VCaP (cell line): ENCODE results near the gene APLNR.

ENCODE experiments used
- H3K27ac ChIP-seq: fragments of 450-650 bp; 2 replicates; pipeline ENCODE4 v1.5.1; 2017
- TF ChIP-seq, protein P1 (sequence below): fragments of 450-650 bp; conservative IDR thresholded peaks from 2 replicates; pipeline ENCODE4 v1.5.1; 2017; ENCODE audit warnings: mild to moderate bottlenecking, moderate library complexity

Gene APLNR

DNA sequence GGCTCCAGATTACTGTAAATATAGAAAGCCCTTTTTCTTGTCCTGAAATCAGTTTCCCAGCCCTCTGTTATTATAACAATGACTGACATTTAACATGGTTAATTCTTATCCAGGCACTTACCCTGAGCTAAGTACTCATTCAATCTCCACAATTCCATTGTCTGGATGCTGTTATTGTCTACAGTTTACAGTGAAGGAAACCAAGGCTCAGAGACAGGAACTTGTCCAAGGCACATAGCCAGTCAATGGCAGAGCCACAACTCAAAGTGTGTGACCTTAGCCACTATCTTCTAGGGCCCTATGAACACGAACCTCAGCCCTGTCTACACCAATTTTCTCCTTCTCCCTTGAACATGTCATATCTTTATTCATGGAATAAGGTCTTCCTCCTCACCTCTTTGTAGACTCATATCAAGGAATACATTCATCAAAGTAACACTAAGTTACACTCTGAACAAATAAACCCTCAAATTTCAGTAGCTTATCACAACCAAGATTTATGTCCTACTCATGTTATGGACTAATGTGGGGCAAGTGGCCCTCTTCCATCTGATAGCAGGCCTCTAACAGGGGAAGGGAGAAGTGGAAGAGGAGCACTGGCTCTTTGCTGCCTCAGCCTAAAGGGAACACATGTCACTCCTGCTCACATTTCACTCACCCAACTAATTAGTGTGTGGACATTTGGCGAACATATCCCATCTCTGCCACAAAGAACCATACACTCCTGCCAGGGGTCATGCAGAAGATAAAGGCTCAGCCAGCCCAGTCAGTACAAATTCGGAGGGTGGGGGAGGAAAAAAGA, 39.3 kb upstream of the APLNR start:
- H3K27ac ChIP-seq = no peak overlapping the region
- TF ChIP-seq, protein P1, sequence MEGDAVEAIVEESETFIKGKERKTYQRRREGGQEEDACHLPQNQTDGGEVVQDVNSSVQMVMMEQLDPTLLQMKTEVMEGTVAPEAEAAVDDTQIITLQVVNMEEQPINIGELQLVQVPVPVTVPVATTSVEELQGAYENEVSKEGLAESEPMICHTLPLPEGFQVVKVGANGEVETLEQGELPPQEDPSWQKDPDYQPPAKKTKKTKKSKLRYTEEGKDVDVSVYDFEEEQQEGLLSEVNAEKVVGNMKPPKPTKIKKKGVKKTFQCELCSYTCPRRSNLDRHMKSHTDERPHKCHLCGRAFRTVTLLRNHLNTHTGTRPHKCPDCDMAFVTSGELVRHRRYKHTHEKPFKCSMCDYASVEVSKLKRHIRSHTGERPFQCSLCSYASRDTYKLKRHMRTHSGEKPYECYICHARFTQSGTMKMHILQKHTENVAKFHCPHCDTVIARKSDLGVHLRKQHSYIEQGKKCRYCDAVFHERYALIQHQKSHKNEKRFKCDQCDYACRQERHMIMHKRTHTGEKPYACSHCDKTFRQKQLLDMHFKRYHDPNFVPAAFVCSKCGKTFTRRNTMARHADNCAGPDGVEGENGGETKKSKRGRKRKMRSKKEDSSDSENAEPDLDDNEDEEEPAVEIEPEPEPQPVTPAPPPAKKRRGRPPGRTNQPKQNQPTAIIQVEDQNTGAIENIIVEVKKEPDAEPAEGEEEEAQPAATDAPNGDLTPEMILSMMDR = no peak

DNA sequence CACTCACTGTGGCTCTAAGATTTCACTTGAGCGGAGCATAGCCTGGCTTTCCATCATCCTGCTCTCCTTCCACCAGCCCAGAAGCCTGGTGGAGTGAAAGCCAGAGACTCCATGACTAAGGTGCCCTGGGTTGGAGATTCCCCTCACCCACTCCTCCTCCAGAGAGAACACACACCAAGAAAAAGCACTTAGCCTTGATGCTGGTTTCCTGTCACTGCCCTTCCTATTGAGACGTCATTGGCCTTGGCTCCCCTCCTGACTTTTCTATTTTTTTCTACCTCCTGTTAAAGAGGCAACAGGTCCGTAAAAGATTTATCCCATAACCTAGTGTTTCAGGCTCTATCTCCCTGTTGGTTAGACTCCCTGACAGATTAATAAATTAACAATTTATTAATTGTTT, 38.5 kb upstream of the APLNR start:
- TF ChIP-seq, protein P1 = no peak
- H3K27ac ChIP-seq = no peak overlapping the region

DNA sequence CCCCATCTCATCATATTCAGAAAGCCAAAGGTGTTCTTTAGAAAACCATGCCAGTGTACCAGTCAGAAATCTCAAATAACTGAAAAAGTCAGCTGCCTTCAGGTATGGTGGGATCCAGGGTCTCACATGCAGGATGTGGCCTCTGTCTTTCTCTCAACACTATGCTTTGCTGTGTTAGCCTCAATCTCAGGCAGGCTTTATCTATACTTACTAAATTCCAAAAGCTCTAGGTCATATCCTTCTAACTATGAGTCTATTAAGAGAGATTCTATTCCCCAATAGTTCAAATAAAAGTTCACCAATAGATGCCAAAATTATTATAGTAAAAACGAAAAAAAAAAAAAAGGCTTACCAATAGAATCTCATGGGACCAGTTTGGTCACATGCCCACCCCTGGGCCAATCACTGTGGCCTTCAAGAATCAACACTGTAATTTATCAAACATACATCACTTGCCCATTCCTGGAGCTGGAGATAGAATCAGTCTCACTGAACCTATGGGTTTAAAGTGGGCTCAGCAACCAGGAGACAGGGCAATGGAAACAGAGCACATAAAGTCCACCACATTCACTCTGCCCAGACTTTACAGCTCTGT, 38.0 kb upstream of the APLNR start:
- H3K27ac ChIP-seq = no peak overlapping the region
- TF ChIP-seq, protein P1 = no peak

DNA sequence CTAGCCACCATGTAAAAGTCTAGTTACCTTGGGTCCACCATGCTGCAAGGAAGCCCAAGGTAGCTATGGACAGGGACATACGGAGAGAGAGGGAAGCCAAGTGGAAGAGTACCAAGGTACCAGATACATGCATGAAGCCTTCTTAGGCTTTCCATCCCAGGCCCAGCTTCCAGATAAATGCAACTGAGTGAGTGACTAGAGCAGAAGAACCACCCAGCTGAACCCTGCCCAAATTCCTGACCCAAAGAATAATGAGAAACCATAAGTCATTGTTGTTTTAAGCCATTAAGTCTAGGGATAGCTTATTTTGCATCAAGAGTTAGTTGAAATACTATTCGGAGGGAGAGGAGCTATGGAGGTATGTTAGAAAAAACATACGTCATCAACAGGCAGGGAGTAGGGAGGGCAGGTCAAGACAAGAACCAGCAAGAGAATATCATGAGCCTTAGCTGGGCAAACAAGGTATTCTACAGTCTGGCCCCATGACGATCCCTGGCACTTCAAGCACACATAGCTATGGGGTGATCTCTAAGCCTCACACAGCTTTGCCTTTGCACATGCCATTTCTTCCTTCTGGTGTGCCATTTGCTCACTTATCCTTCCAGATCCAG, 36.5 kb upstream of the APLNR start:
- TF ChIP-seq, protein P1 = no peak
- no peak overlapping the region for H3K27ac ChIP-seq

DNA sequence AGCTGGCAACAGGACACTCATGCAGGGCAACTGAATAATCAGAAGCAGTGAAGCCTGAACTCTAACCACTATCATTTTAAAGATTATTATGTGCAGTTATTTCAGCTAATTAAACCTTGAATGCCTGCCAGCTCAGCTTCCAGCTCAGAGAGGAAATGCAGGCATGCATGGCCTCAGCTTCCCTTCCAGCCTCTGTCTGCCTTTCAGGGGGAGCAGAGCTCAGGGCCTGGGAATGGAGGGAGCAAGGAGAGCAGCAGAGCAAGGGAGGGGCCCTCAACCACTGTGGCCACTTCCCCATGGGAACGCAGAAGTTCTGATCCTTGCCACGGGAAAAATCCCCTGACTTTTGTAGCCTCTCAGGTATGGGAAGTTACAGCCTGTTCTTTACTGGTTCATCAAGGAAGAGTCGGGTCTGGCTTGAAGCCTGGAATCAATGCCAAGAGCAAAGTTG, 32.5 kb upstream of the APLNR start:
- TF ChIP-seq, protein P1 = no peak

DNA sequence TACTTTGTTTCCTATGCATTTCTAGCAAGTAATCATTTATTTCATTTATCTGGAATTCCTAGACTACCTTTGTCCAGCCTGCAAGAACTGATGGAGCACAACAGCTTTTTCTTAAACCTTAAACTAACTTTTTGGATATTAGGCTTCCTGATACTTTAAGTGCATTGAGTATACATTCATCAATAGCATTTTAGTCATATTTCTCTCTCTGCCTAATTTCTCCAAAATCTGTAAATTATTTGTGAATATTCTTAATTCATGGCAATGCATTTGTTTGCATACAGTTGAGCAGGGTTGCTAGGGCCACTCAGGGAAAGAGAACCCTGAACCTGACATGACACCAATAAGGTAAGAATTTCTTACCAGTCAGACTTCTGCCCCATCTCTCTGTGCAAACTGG, 29.1 kb upstream of the APLNR start:
- H3K27ac ChIP-seq = no peak overlapping the region
- TF ChIP-seq, protein P1 = no peak

More for the DNA sequence above, 32.5 kb upstream of the APLNR start:
- H3K27ac ChIP-seq = peak overlapping the region; percentile 83

DNA sequence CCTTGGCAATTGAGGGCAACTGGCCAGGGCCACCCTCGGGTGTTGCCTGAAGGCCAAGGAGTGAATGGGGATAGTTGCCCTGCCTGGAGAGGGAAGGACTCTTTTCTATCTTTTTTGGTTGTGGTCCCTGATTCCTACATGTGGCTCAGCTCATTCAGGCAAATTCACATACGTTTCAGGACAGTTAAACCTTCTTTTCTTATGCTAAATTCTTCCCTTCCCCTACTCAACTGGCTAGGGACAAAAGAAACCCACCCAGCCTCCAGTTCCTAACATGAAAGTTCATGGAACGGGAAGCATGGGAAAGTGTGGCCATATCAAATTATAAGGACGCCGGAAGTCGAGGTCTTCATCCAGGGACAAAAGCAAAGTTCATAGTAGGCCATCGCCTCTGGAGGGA, 26.3 kb upstream of the APLNR start:
- H3K27ac ChIP-seq = no peak overlapping the region
- TF ChIP-seq, protein P1 = no peak
